Choroid plexus epithelial cell (primary cell): ENCODE measurements around the gene RIT2.

Experiments used
- DNase-seq: peaks from one replicate; pipeline ENCODE4 v3.0.0-alpha.2; 2010; ENCODE audit warnings: low read depth
- H3K4me3 ChIP-seq: 2 replicates; pipeline ENCODE4 v1.5.1; 2011; ENCODE audit warnings: low read depth, mild to moderate bottlenecking, control low read depth, low read length, moderate library complexity
- CTCF ChIP-seq: conservative IDR thresholded peaks from 2 replicates; pipeline ENCODE4 v1.5.1; 2011; ENCODE audit warnings: low read depth, mild to moderate bottlenecking, control low read depth, inconsistent platforms, low read length, moderate library complexity

The RIT2 gene

GRCh38 chr18:42925036-42925435 lies 190.4 kb downstream of the RIT2 start:
- DNase-seq, result peak; percentile 48
- TF ChIP-seq CTCF, result no peak
- H3K4me3 ChIP-seq, result no peak overlapping the region

GRCh38 chr18:42922363-42922762 lies 193.1 kb downstream of the RIT2 start:
- peak; percentile 4 for DNase-seq
- TF ChIP-seq CTCF, result no peak
- no peak overlapping the region for H3K4me3 ChIP-seq

DNA sequence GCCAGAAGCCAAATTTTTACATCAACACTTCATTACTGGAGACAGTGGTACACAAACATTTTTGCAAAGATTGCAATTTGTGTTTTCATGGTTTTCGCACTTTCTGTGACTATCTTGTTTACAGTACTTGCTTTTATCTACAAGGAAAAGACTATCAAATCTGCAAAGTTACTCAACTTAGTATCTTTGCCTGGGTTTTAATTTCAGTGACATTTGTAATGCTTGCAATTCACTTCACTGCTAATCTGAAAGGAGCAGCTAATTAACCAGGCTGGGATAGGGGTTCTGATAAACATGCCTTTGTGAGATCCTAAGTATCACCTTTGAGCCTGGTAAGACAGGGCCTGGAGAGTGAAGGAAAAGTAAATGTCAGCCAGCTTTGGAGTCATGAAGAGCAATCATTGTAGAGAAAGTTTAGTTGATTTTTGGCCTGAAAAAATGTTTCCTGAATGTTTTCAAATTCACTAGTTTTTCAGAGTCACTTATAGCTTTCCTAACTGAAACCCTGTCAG lies 194.2 kb downstream of the RIT2 start:
- no peak for TF ChIP-seq CTCF
- no peak for DNase-seq
- H3K4me3 ChIP-seq, result no peak overlapping the region

DNA sequence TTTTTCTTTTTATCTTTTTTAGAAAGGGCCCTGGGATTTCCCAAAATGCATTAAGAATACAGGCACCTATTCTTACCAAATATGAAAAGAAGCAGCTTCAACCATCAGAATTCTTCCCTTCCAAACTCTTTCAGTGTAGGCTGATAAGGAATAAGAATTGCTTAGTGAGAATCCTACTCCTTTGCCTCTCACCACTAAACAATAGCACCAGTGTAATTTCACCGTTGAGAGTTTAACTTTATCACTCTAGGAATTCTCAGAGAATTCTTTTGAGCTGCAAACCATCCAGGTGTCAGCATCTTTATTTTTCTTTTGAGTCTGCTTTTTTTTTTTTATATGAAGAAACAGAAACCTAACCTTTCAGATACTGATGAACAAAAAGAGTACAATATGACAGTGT lies 194.9 kb downstream of the RIT2 start:
- H3K4me3 ChIP-seq, result no peak overlapping the region
- DNase-seq, result no peak
- TF ChIP-seq CTCF, result no peak

DNA sequence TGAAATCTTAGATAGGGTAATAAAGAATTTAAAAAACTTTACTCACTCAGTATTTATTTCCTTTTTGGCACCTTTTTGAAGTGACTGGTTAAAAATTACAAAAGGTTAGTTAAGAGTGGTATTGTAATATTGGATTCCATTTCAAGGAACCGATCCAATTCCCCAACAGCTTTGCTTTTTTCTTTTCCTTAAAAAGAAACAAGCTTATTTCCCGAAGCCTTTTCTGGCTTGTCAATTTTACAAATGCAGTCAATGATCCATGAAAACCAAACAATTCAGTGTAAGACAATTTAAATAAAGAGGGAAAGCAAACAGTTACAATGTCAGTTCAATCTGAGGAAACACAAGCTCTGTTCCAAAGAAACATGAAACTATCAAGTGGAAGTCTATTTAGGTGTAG lies 200.2 kb downstream of the RIT2 start:
- no peak overlapping the region for H3K4me3 ChIP-seq
- DNase-seq, result no peak
- no peak for TF ChIP-seq CTCF

DNA sequence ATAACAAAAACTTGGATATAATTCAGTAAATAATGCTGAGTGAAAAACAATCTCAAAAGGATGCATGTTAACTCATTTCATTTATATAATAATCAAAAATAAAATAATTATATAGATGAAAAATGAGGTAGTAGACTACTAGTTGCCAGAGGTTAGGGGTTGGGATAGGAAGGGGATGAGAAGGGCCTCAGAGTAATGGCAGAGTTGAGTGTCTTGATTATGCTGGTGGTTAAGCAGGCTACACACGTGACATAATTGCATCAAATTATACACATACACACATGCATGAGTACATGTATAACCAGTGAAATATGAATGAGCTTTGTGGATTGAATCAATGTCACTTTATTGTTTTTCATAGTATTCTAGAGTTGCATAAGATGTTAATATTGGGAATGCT lies 201.0 kb downstream of the RIT2 start:
- no peak for TF ChIP-seq CTCF

GRCh38 chr18:42909095-42909494 lies 206.4 kb downstream of the RIT2 start:
- DNase-seq, result no peak
- TF ChIP-seq CTCF, result no peak
- no peak overlapping the region for H3K4me3 ChIP-seq

More for the DNA sequence above, 201.0 kb downstream of the RIT2 start:
- no peak for DNase-seq
- no peak overlapping the region for H3K4me3 ChIP-seq
